Activated naive CD4-positive, alpha-beta T cell treated with anti-CD3 and anti-CD28 coated beads, Interleukin-2, amount 10 ng/mL, durations not matched to agents 7 days and 5 days (primary cell): ENCODE results near the gene CCDC50.

Experiments
- CTCF ChIA-PET: fragments of 350-600 bp; sonication (Branson Sonifier 250); formaldehyde crosslinking; loops from one replicate; lab custom pipeline; 2021; ENCODE audit warnings: antibody characterized with exemption; lab: Charles Lee
- DNase-seq: peaks from one replicate; pipeline ENCODE4 v3.0.0-alpha.2; 2020
- H3K27ac Mint-ChIP-seq: one replicate; pipeline ENCODE4 v1.8.0; 2021; ENCODE audit warnings: mild to moderate bottlenecking, moderate library complexity, mixed read lengths
- H3K27me3 Mint-ChIP-seq: one replicate; pipeline ENCODE4 v1.8.0; 2021; ENCODE audit warnings: mild to moderate bottlenecking, mixed read lengths
- H3K36me3 Mint-ChIP-seq: one replicate; pipeline ENCODE4 v1.8.0; 2021; ENCODE audit warnings: mixed read lengths
- H3K4me1 Mint-ChIP-seq: one replicate; pipeline ENCODE4 v1.8.0; 2021; ENCODE audit warnings: mixed read lengths
- H3K4me3 Mint-ChIP-seq: one replicate; pipeline ENCODE4 v1.8.0; 2021; ENCODE audit warnings: mild to moderate bottlenecking, moderate library complexity, mixed read lengths
- H3K9me3 Mint-ChIP-seq: one replicate; pipeline ENCODE4 v1.8.0; 2021; ENCODE audit warnings: mixed read lengths

CCDC50 gene, protein sequence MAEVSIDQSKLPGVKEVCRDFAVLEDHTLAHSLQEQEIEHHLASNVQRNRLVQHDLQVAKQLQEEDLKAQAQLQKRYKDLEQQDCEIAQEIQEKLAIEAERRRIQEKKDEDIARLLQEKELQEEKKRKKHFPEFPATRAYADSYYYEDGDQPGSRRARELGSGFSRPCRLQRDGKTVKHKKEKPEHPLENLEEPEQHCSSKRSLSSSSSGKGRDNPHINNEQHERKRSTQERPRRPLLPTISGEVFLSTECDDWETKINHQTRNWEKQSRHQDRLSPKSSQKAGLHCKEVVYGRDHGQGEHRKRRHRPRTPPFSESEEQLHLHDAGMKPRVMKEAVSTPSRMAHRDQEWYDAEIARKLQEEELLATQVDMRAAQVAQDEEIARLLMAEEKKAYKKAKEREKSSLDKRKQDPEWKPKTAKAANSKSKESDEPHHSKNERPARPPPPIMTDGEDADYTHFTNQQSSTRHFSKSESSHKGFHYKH

DNA sequence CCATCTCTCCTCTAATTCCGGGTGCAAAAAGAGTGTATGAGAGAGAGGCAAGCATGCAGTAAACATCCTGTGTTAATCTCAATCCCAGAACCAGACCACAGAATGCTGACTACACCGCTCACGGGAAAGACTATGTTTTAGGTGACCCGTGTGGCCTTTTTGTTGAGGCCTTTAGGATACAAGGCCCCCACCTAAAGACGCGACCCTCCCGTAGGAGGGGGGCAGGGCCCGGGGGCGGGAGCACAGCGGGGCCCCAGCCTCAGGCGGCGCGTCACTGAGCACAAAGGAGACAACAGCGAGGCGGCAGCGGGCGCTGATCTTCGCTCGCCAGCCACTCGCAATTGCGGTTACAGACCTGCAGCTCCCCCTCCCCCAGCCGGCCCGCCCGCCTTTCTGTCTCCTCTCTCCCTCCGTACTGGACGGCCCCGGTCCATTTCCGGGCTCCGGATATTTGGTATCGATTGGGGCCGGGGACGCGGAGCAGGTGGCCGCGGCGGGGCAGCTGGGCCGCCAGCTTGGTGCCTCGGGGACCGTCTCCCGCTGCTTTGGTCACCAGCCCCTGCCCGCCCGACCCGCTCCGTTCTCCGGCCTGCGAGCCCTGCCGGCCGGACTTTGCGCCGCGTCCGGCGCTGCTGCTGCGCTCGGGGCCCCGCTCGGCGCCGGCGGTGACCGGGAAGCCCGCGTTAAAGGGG lies at the start of gene CCDC50:
TSS of gene CCDC50 (plus strand) at position 433 of the 692 bp plus-strand sequence. CDS start 281 bp downstream, outside the sequence.
- H3K27me3 Mint-ChIP-seq: peaks cover 28% of the 10 kb centered on the region
- peak; percentile 57 for DNase-seq
- H3K36me3 Mint-ChIP-seq: no peaks in the 10 kb centered on the region
- H3K9me3 Mint-ChIP-seq: no peaks in the 10 kb centered on the region
- H3K4me3 Mint-ChIP-seq: peak within 1 kb of the TSS; percentile 59
- CTCF ChIA-PET: no interaction called here
- H3K27ac Mint-ChIP-seq: peak within 1 kb of the TSS; percentile 69
- H3K4me1 Mint-ChIP-seq: peaks cover 11% of the 10 kb centered on the region

GRCh38 chr3:191280111-191280510 lies 49.1 kb upstream of the CCDC50 start:
- Mint-ChIP-seq H3K27ac (no peak overlapping the region), H3K9me3 (no peaks in the 10 kb centered on the region), H3K27me3 (no peaks in the 10 kb centered on the region), H3K4me1 (no peaks in the 10 kb centered on the region), H3K36me3 (no peaks in the 10 kb centered on the region), H3K4me3 (no peak overlapping the region)
- CTCF ChIA-PET: no interaction called here
- no peak for DNase-seq

DNA sequence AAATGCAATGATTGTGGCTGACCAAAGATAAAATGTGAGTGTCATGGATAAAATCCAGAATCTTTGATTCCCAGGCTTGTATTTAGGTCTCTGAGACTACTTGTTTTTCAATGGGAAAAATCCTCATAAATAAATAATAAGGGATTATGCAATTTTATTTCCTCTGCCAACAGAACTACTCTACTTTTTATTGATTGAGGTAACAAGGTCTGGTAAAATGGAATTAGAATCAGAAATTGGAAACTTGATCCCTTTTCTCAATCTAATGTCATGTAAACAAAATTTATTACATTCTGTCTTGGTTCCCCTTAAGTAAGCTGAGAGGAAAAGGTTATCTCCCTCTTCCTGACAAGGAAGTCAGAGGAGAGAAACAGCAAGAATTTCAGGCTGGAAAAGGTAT lies 48.3 kb upstream of the CCDC50 start:
- no peak overlapping the region for H3K4me3 Mint-ChIP-seq
- H3K36me3 Mint-ChIP-seq: no peaks in the 10 kb centered on the region
- no peak overlapping the region for H3K27ac Mint-ChIP-seq
- no peaks in the 10 kb centered on the region for H3K27me3 Mint-ChIP-seq
- CTCF ChIA-PET: no interaction called here
- H3K9me3 Mint-ChIP-seq: no peaks in the 10 kb centered on the region
- no peaks in the 10 kb centered on the region for H3K4me1 Mint-ChIP-seq
- no peak for DNase-seq

GRCh38 chr3:191282251-191283185 lies 46.7 kb upstream of the CCDC50 start:
- no peaks in the 10 kb centered on the region for H3K4me1 Mint-ChIP-seq
- H3K27me3 Mint-ChIP-seq: no peaks in the 10 kb centered on the region
- CTCF ChIA-PET: no interaction called here
- no peaks in the 10 kb centered on the region for H3K36me3 Mint-ChIP-seq
- DNase-seq: no peak
- no peak overlapping the region for H3K27ac Mint-ChIP-seq
- no peak overlapping the region for H3K4me3 Mint-ChIP-seq
- H3K9me3 Mint-ChIP-seq: no peaks in the 10 kb centered on the region

- Mint-ChIP-seq H3K27me3 (no peaks in the 10 kb centered on the region), H3K27ac (no peak overlapping the region), H3K4me1 (no peaks in the 10 kb centered on the region), H3K4me3 (no peak overlapping the region), H3K36me3 (no peaks in the 10 kb centered on the region), H3K9me3 (no peaks in the 10 kb centered on the region)
- CTCF ChIA-PET: no interaction called here
- no peak for DNase-seq
Observed at GRCh38 chr3:191283400-191283799, 45.8 kb upstream of the CCDC50 start.

DNA sequence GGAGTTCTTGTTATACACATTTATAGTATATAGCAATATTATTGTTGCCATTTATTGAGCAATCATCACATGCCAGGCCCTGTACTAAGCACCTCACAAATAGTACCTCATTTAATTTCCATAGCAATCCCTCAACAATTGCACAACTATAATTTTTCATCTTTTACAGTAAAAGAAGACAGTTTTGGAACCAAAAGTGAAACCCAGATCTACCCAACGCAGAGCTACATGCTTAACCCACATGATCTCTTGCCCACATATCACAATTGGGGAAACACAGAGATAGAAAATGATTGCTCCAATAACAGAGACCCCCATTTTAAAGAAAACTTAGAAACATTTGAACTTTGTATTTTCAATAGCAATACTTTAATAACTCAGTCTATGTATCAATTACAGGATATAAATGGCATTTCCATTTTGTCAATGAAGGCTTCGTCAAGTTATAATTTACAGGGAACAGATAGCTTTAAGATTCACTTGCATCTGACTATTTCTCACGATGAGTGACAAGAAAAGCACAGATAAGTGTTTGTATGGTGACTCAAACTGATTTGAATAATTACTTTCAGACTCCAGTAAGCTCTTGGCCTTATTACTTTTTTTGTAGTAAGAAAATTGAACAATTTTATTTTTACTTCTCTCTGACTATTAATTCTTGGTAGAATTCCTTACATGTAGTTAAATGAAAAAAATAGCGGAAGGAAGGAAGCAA lies 38.7 kb upstream of the CCDC50 start:
- Mint-ChIP-seq H3K9me3 (no peaks in the 10 kb centered on the region), H3K27me3 (no peaks in the 10 kb centered on the region), H3K4me3 (no peak overlapping the region), H3K4me1 (no peaks in the 10 kb centered on the region), H3K36me3 (no peaks in the 10 kb centered on the region), H3K27ac (no peak overlapping the region)
- CTCF ChIA-PET: no interaction called here
- DNase-seq: no peak

GRCh38 chr3:191292243-191293015 lies 36.8 kb upstream of the CCDC50 start:
- Mint-ChIP-seq H3K36me3 (no peaks in the 10 kb centered on the region), H3K27ac (no peak overlapping the region), H3K27me3 (no peaks in the 10 kb centered on the region), H3K4me1 (no peaks in the 10 kb centered on the region), H3K4me3 (no peak overlapping the region), H3K9me3 (no peaks in the 10 kb centered on the region)
- CTCF ChIA-PET: no interaction called here
- no peak for DNase-seq

GRCh38 chr3:191294291-191294690 lies 34.9 kb upstream of the CCDC50 start:
- Mint-ChIP-seq H3K4me3 (no peak overlapping the region), H3K4me1 (no peaks in the 10 kb centered on the region), H3K27ac (no peak overlapping the region), H3K27me3 (no peaks in the 10 kb centered on the region), H3K9me3 (no peaks in the 10 kb centered on the region), H3K36me3 (no peaks in the 10 kb centered on the region)
- CTCF ChIA-PET: no interaction called here
- DNase-seq: no peak

DNA sequence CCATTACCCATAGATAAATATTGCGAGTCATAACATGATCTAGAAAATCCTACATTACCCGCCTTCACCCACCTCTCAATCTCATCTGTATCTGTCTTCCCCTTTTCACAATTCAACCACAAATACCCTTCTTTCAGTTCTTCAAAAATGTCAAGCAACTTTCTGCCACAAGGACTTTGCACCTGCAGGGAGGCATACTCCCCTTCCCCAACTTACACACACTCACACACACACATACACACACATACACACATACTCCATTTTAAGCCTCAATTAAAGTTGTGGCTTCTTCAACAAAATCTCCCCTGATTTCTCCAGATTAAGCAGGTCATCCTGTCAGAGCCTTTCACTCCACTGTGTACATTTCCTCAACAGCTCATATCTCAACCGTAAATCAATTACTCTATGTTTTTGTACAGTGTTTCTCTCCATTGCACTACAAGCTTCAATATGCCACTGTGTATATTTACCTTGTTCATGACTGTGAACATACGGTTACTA lies 33.1 kb upstream of the CCDC50 start:
- H3K9me3 Mint-ChIP-seq: no peaks in the 10 kb centered on the region
- no peak for DNase-seq
- H3K27ac Mint-ChIP-seq: no peak overlapping the region
- H3K4me3 Mint-ChIP-seq: no peak overlapping the region
- no peaks in the 10 kb centered on the region for H3K36me3 Mint-ChIP-seq
- no peaks in the 10 kb centered on the region for H3K27me3 Mint-ChIP-seq
- CTCF ChIA-PET: no interaction called here
- H3K4me1 Mint-ChIP-seq: no peaks in the 10 kb centered on the region

DNA sequence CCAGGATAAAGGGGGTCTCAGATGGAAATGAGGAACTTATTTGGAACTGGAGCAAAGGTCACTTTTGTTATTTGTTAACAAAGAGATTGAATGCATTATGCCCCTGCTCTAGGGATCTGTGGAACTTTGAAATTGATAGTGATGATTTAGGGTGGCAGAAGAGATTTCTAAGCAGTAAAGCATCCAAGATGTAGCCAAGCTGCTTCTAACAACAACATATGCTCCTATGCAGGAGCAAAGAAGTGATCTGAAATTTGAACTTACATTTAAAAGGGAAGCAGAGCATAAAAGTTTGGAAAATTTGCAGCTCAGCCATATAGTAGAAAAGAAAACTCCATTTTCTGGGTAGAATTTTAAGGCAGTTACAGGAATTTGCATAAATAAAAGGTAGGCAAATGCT lies 30.3 kb upstream of the CCDC50 start:
- H3K9me3 Mint-ChIP-seq: no peaks in the 10 kb centered on the region
- H3K36me3 Mint-ChIP-seq: no peaks in the 10 kb centered on the region
- no peak for DNase-seq
- no peaks in the 10 kb centered on the region for H3K4me1 Mint-ChIP-seq
- H3K4me3 Mint-ChIP-seq: no peak overlapping the region
- H3K27ac Mint-ChIP-seq: no peak overlapping the region
- H3K27me3 Mint-ChIP-seq: no peaks in the 10 kb centered on the region
- CTCF ChIA-PET: no interaction called here

DNA sequence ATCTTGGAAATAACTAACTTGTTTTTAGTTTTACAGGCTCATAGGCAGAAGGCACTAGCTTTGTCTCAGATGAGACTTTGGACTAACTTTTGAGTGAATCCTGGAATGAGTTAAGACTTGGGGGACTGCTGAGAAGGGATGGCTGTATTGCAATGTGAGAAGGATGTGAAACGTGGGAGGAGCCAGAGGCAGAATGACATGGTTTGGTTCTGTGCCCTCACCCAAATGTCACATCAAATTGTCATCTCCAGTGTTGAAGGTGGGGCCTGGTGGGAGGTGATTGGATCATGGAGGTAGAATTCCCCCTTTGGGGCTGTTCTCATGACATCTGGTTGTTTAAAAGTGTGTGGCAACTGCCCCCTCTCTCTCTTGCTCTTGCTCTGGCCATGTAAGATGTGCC lies 28.8 kb upstream of the CCDC50 start:
- H3K4me1 Mint-ChIP-seq: no peaks in the 10 kb centered on the region
- no peaks in the 10 kb centered on the region for H3K27me3 Mint-ChIP-seq
- no peak for DNase-seq
- no peaks in the 10 kb centered on the region for H3K9me3 Mint-ChIP-seq
- no peaks in the 10 kb centered on the region for H3K36me3 Mint-ChIP-seq
- H3K27ac Mint-ChIP-seq: no peak overlapping the region
- no peak overlapping the region for H3K4me3 Mint-ChIP-seq
- CTCF ChIA-PET: no interaction called here

- H3K4me1 Mint-ChIP-seq: no peaks in the 10 kb centered on the region
- DNase-seq: no peak
Observed at GRCh38 chr3:191301017-191301416, 28.2 kb upstream of the CCDC50 start.

GRCh38 chr3:191301782-191302411 lies 27.3 kb upstream of the CCDC50 start:
- Mint-ChIP-seq H3K27me3 (no peaks in the 10 kb centered on the region), H3K4me1 (no peaks in the 10 kb centered on the region), H3K4me3 (no peak overlapping the region), H3K27ac (no peak overlapping the region), H3K9me3 (no peaks in the 10 kb centered on the region), H3K36me3 (no peaks in the 10 kb centered on the region)
- CTCF ChIA-PET: no interaction called here
- DNase-seq: no peak

More at GRCh38 chr3:191301017-191301416, 28.2 kb upstream of the CCDC50 start:
- Mint-ChIP-seq H3K9me3 (no peaks in the 10 kb centered on the region), H3K4me3 (no peak overlapping the region), H3K27ac (no peak overlapping the region), H3K36me3 (no peaks in the 10 kb centered on the region), H3K27me3 (no peaks in the 10 kb centered on the region)
- CTCF ChIA-PET: no interaction called here
